ENCODE measurements around the gene SIM2.
A peak's percentile ranks its signal among the peaks of the same experiment; 100 is the strongest.
"Not testable (repeated sequence)": the region's sequence is repeated elsewhere in the genome, so short reads cannot be mapped to it uniquely, and the experiment has no call there.

The SIM2 gene

GRCh38 chr21:36698981-36699545 is at the start of gene SIM2:
SIM2 (plus strand) TSS chr21:36699115; CDS start chr21:36699747, 632 bp downstream.
- FAIRE-seq, result no peak

GRCh38 chr21:36654324-36654723 is 44.6 kb upstream of the SIM2 start:
- no peak for FAIRE-seq

- no peak for FAIRE-seq
These were observed 44.1 kb upstream of the SIM2 start for GRCh38 chr21:36654796-36655325.

- no peak for FAIRE-seq
These were observed 42.8 kb upstream of the SIM2 start for GRCh38 chr21:36656138-36656537.

- not testable (repeated sequence) for FAIRE-seq
These were observed 41.6 kb upstream of the SIM2 start for GRCh38 chr21:36657290-36657689.

GRCh38 chr21:36657999-36658398 is 40.9 kb upstream of the SIM2 start:
- FAIRE-seq, result peak; percentile 53

- no peak for FAIRE-seq
These were observed 40.0 kb upstream of the SIM2 start for GRCh38 chr21:36658926-36659325.

- FAIRE-seq, result no peak
These were observed 37.2 kb upstream of the SIM2 start for GRCh38 chr21:36661511-36662309.

- no peak for FAIRE-seq
These were observed 35.7 kb upstream of the SIM2 start for GRCh38 chr21:36663033-36663855.

- FAIRE-seq, result no peak
These were observed 34.3 kb upstream of the SIM2 start for GRCh38 chr21:36664662-36664990.

- no peak for FAIRE-seq
These were observed 33.1 kb upstream of the SIM2 start for GRCh38 chr21:36665806-36666205.

GRCh38 chr21:36668713-36669112 is 30.2 kb upstream of the SIM2 start:
- no peak for FAIRE-seq

- FAIRE-seq, result no peak
These were observed 27.1 kb upstream of the SIM2 start for GRCh38 chr21:36671836-36672235.

- FAIRE-seq, result not testable (repeated sequence)
These were observed 26.6 kb upstream of the SIM2 start for GRCh38 chr21:36672296-36672695.

- no peak for FAIRE-seq
These were observed 26.2 kb upstream of the SIM2 start for GRCh38 chr21:36672737-36673136.

GRCh38 chr21:36676039-36676950 is 22.6 kb upstream of the SIM2 start:
- no peak for FAIRE-seq

GRCh38 chr21:36677443-36677842 is 21.5 kb upstream of the SIM2 start:
- FAIRE-seq, result no peak

- no peak for FAIRE-seq
These were observed 20.4 kb upstream of the SIM2 start for GRCh38 chr21:36678538-36678937.

GRCh38 chr21:36681117-36681631 is 17.7 kb upstream of the SIM2 start:
- FAIRE-seq, result no peak

GRCh38 chr21:36684957-36685714 is 13.8 kb upstream of the SIM2 start:
- no peak for FAIRE-seq

GRCh38 chr21:36686955-36687354 is 12.0 kb upstream of the SIM2 start:
- no peak for FAIRE-seq

Measured in A204.1 (cell line).